NCI-H1105 treated with DMSO at 0.1 percent for 48 hours (cell line): Measurements from ENCODE around the gene AMZ2.

Source experiments
- DNase-seq: peaks from one replicate; lab custom pipeline; 2025; lab: John Stamatoyannopoulos, UW

The AMZ2 gene

DNA sequence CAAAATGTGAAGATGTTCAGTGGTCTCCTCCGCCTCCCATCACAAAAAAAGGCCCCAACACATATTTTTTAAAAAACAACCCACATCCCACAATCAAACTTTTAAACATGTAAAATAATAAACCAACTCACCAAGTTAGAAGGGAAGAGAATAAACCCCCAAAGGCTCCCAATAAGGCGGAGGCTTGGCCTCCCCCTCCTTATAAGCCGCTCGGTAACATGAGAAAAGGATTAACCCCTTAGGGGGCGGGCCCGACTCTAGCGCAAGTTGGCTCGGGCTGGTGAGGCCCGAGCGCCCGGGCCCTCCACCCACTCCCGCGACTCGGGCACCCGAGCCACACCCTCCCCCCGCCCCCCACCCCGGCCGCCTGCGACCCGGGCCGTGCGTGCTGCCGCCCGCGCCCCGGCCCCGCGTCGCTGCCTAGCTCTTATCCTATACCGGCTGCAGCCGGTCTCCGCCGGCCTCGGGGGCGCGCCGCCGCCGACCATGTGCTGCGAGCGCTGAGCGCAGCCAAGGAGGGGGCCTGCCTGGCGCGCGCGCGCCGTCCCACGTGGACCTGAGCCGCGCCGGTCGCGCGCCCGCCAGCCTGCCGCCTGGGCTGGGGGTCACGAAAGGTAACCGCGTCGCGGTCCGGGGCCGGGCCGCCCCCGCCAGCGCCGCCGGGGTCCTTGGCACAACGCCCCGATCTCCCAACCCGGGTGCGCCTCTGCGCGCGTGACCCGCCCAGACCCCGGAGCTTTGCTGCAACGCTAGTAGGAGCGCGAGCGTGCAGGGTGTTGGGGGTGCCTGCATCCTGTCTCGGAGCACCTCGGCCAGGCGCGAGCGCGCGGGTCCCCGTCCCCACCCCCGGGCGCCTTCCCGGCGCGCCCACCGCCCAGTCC, 43.4 kb downstream of the AMZ2 start, which contains the start of the genes ARSG and SLC16A6:
Gene ARSG (plus strand): TSS at position 541 of the 881 bp plus-strand sequence. CDS start 15,999 bp downstream, outside the sequence.
Gene SLC16A6 (minus strand): TSS at position 173 of the 881 bp plus-strand sequence. CDS start 12,807 bp downstream, outside the sequence.
- peak; percentile 45 for DNase-seq

DNA sequence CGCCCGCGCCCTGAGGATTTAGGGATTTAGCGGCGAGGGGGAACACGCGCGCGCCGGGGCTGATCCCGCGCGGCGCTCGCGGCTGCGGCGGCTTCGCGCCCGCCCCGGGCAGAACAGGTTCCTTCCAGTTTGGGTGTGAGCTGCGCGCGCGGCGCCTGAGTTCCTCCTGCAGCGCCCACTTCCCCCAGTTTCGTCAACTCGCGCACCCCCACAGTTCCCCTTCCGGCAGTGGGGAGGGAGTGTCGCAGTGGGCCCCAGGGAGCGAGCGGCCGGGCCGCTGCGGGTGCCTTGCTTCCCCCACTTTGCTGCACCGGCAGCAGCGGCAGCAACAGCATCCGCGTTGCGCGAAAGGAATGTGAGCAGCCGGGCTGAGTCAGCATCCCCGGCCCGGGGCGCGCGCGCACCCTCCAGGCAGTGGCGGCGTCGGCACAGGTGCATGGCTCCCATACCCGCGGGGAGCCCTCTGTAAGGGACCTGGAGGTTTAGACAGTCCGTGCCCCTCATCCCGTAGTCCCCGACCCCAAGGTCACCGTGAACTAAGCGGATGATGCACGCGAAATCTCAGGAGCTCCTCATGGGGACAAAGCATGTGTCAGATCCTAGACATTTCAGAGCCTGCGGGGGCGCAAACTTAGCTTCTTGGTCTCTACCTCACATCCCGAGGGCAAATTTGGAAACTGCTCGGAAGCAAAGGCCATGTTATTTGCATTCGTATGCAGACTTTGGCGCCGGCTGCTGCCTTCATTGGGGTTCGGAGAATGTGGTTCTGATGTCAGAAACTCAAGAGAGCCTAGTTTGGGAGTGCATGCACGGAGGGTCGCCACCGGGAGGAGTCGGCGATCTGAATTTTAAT, 44.2 kb downstream of the AMZ2 start:
- DNase-seq, result peak; percentile 41

DNA sequence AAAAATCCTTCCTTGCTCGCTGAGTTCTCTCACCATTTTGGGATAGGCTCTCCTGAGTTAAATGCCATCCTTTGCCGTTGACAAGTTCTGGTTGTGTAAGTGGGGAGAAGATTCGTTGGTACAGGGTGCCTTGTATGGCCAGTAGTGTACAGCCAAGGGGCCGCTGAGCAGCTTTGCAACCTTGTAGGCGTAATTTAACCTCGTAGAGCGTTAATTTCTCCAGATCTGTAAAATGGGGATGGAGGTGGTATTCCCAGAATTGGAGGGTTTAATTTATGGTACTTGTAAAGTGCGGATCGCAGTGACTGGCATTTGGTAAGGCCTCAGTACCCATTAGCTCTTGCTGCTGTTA, 44.8 kb downstream of the AMZ2 start:
- DNase-seq, result peak; percentile 17

DNA sequence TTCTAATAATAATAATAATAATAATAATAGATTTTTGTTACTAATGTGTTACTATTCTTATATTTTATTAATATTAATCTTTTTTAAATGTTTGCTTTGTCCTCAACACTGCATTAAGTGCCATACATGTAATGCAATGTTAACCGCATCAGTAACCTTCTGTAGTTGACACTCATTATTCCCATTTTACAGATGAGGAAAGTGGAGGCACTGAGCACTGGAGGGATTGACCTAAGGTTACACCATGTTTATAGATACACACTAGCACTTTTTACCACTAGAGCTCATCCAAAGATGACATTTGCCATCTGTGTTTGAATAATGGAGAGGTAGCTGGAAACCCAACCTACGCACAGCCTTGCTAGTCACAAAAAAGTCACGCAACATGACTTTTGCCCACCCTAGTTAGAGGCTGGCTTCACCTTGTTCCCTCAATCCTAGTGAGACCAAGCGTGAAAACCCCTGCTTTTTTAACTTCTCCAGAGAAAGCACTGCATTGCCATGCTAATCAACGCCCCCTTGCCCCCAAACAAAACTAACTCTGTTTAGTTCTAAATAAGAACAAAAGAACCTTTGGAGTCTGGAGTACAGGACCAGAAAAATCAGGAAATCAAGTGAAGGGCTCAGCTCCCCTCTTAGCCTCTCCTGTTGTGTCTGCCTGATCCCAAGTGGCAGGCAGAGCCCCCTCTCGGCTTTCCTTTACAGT, 45.8 kb downstream of the AMZ2 start:
- DNase-seq, result no peak

DNA sequence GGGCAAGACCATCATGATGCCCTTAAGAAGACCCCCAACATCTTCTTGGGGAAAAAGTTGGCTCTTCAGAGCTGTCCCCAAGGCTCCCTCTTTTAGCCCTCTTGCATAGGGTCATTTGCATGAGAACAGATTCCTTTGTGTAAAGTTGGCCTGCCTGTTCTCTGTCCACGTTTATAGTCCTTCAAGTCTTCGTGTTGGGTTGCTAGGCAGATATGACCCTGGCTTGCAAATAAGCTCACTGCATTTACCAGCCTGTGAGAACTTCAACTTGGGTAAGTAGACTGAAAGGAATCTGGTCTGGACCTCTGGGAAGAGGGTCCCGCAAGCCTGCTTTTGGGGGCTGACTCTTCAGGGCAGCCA, 46.3 kb downstream of the AMZ2 start:
- no peak for DNase-seq

DNA sequence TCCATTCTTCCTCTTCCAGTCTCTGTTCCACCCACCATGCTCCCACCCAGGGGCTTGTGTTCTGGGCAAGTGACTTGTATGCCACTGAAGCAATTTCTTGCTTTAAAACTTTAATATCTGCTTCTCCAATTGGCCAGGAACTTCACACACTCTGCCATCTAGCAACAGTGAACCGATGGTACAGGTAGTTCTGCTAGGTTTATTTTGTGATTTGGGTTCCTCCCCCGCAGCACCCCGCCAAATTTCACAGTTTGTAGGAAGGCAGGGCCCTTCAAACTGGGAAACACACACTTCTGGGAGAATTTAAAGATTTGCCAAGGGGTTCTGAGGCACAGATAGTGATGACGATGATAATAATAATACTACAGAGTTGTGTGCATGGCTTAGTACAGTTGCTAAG, 46.8 kb downstream of the AMZ2 start:
- no peak for DNase-seq

DNA sequence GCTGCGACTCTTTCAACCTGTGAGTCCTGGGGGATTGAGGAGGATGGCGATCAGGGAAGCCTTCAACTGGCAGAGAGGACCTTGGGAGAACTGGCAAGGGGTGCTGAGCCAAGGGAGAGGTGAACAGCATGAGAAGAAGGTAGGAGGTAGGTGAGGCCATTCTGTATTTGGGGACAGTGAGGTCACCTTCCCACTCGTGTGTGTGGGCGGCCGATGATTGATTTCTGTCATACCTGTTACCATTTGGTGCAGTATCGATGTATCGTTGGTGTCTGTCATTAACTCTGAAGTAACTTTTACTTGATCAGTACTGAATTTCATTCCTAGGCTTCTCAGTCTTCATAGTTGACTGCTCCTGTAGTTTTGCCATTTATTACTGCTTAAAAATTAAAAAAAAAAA, 47.2 kb downstream of the AMZ2 start:
- no peak for DNase-seq

DNA sequence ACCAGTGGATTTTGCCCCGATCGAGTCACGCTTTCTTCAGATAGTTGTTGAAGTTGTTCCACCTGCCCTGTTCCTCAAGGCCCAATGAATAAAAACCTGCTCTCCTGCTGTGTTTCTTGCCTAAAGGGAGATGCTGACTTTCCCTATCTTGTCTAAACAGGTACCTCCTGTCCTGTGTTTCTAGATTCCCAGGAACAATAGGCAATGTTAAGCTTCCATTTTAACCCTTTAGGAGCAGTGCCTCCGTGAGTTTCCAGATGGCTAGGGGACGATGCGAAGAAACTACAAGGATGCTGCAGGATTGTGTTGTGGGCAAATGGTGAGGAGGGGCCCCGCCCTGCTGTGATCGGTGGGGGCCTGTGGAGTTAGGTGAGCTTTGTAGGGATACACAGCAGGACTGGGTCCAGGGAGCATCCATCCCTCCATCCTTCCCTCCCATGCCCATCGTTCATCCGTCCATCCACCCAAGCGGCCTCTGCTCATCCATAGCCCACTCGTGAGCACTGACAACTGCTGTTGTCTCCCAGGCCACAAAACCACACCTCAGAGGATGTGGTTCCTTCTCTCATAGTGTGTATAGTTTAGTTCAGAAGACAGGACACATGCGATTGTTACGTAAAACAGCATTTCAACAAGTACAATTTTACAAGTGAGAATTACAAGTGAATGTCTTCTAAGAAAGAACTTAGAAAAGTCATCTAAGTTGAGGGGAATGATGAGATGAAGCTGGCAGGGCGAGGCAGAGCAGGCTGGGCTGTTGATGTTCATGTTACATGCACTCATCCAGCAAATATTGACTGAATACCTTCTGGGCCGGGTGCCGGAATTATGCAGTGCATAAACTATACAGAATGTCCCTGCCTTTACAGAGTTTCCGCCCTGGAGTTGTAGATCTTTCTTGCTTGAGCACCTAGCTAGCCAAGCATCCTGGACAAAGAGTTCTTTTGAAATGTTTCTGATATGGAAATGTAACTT, 48.7 kb downstream of the AMZ2 start:
- no peak for DNase-seq

DNA sequence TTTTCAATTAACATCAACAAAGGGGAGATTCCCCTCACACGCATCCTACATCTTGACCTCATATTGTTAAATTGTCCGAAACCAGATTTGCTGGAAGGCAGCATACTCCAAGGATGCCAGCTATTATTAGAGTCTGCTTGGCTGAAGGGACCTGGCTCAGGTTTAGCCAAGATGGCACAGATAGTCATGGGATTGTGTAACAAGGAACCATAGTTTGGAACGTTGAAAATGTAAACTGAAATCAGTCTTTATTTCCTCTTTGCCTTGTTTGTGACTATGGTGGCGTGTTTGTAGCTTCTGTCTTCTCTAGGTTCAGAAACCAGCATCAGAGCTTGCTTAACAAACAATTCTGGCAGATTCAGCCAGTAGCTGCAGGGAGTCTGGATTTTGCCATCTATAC, 49.4 kb downstream of the AMZ2 start:
- DNase-seq, result no peak

DNA sequence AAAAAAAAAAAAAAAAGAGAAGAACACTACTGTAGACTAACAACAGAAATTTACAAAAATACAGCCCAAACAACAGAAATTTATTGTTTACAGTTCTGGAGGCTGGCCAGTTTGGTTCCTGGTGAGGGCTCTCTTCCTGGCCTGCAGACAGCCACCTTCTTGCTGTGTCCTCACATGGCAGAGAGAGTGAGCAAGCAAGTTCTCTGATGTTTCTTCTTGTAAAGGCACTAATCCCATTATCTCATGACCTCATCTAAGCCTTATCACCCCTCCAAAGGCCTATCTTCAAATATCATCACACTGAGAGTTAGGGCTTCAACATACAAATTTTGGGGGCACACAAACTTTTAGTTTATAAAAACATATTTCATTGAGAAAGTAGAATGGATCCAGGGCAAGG, 50.8 kb downstream of the AMZ2 start:
- no peak for DNase-seq

DNA sequence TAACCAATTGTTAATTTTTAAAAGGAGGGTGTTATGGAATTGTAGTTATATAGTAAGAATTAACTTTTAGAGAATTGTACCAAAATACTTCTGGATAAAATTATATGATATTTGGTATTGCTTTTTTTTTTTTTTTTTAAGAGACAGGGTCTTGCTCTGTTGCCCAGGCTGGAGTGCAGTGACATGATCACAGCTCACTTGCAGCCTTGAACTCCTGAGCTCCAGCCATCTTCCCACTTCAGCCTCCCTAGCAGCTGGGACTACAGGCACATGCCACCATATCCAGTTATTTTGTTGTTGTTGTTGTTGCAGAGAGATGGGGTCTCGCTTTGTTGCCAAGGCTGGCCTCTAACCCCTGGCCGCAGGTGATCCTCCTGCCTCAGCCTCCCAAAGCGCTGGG, 52.0 kb downstream of the AMZ2 start:
- no peak for DNase-seq

DNA sequence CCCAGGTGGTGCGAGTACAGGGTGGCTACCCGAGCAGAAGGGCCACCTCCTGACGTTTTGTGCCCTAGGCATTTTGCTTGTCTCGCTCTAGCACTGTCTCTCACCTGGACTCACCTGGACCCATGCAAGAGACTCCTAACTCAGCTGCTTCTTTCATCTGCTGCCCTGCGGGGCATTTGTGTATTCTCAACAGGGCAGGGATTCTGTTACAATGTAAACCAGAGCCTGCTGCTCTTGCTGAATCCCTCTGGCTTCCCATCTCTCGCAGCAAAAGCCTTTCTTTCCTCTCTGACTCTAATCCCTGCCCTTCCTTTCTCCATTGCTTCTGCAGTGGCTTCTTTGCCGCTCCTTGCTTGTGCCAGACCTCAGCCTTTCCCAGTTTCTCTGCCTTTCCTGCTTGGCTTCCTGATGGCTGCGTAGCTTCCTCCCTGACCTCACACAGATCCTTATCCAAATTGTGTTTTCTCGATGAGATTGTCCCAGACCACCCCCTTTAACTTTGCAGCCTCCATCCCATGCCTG, 53.7 kb downstream of the AMZ2 start:
- no peak for DNase-seq

DNA sequence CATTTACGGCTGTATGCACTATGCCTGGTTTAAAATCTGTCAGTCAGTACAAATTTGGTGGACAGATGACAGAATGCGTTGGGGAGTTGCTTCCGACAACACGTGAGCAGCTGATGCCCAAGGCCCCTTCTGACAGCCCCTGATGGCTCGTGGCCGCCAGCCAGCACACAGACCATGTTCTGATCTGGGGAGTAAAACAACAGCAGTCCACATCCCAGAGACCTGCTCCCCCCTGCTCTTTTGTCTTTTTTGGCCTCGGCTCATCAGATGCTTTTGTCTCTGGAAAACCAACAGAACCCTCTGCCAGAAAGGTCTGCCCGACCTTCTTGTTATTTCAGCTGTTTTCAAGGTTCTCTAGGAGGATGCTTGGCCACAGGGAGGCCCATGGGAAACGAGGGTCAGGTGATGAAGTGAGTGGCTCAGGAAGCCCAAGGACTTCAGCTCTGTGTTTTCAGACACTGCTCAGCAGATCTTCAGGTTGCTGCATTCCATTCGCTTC, 54.3 kb downstream of the AMZ2 start:
- no peak for DNase-seq

DNA sequence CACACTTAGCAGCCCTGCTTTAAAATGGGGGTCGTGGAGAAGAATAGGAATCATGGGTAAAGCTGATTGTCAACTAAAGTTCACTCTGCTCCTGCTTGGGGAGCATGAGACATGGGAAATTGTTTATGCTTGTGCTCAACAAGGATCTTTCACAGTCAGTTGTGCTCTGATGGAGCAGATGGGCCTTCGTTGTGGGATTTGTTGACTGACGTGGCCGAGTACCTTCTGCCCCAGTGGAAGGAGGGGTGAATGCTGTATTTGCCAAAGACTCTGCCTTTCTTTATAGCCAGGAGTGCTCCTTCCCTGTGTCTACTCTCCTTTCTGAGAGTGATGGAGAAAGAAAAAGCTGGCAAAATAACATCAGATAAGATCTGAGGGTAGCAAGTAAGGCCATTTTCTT, 54.8 kb downstream of the AMZ2 start:
- no peak for DNase-seq

DNA sequence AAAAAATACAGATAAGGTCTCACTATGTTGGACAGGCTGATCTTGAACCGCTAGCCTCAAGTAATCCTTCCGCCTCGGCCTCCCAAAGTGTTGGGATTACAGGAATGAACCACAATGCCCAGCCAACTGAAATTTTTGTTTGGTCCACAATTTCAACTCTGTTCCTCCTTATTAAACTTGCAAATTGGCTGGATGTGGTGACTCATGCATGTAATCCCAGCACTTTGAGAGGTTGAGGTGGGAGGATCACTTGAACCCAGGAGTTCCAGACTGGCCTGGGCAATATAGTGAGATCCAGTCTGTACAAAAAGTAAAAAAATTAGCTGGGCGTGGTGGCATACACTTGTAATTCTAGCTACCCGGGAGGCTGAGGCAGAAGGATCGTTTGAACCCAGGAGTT, 56.9 kb downstream of the AMZ2 start:
- DNase-seq, result no peak

DNA sequence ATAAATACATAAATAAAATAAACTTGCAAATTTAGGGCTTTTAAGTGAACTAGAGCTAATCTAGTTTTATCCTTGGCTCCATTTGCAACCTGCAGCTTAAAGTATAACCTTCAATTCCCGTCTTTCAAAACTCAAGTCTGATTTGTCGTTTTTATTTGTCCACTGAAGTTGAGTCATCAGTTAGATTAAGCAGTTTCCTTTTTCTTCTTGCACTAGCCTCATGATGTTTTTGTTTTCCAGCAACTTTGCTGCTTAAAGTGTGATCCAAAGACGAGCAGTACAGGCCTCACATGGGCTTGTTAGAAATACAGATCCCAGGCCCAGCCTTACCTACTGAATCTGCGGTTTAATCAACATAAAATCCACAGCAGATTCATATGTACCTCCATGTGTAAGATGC, 57.3 kb downstream of the AMZ2 start:
- no peak for DNase-seq
